OCI-LY7 (cell line): Measurements from ENCODE around the gene TRIM71. TPM values are rescaled to one million over a fixed set of nuclear protein-coding genes. Genes with fewer than 3 reads are reported as not detected.
"Not testable (repeated sequence)": the region's sequence is repeated elsewhere in the genome, so short reads cannot be mapped to it uniquely, and the experiment has no call there.

Experiments used
- BruUV-seq: library from RNA; stranded (reverse); fragments of 400-500 nt; replicated peaks from 2 replicates; lab custom pipeline; 2021; lab: Mats Ljungman, UMichigan
- CTCF ChIA-PET: fragments of 300-600 bp; sonication (Branson Sonifier 250); formaldehyde crosslinking; loops from one replicate; lab custom pipeline; 2022; ENCODE audit warnings: antibody characterized with exemption; ENCODE audit not compliant: unreplicated experiment; lab: Charles Lee
- POLR2A ChIA-PET: fragments of 300-600 bp; sonication (Branson Sonifier 250); formaldehyde crosslinking; loops from one replicate; lab custom pipeline; 2022; ENCODE audit warnings: antibody characterized with exemption; lab: Charles Lee
- DNase-seq: peaks from one replicate; pipeline ENCODE4 v3.0.0-alpha.2; 2015; ENCODE audit warnings: low spot score
- H2AFZ ChIP-seq: fragments of 200-600 bp; sonication (generic), shearing (Covaris generic); 2 replicates; pipeline ENCODE4 v1.6.1; 2014; ENCODE audit warnings: mild to moderate bottlenecking, antibody characterized with exemption, low read length, moderate library complexity
- H3K27ac ChIP-seq: fragments of 200-600 bp; sonication (generic); 2 replicates; pipeline ENCODE4 v1.5.1; 2014; ENCODE audit warnings: mixed run types, low read depth, mild to moderate bottlenecking, moderate library complexity, low read length, inconsistent platforms; ENCODE audit not compliant: poor library complexity, severe bottlenecking
- H3K36me3 ChIP-seq: fragments of 200-600 bp; sonication (generic); 2 replicates; pipeline ENCODE4 v1.6.1; 2014; ENCODE audit warnings: mild to moderate bottlenecking, antibody characterized with exemption, low read length, moderate library complexity, mixed read lengths; ENCODE audit not compliant: insufficient read depth
- H3K4me1 ChIP-seq: fragments of 200-600 bp; sonication (generic); 2 replicates; pipeline ENCODE4 v1.5.1; 2014; ENCODE audit warnings: mild to moderate bottlenecking, low read length; ENCODE audit not compliant: insufficient read depth, poor library complexity, severe bottlenecking
- H3K4me2 ChIP-seq: fragments of 200-600 bp; sonication (generic); 2 replicates; pipeline ENCODE4 v1.6.1; 2014; ENCODE audit warnings: mild to moderate bottlenecking, low read length
- H3K4me3 ChIP-seq: fragments of 200-600 bp; sonication (generic); 2 replicates; pipeline ENCODE4 v1.5.1; 2014; ENCODE audit warnings: mild to moderate bottlenecking, low read depth, low read length; ENCODE audit not compliant: poor library complexity, severe bottlenecking
- H3K79me2 ChIP-seq: fragments of 200-600 bp; sonication (generic); 2 replicates; pipeline ENCODE4 v1.6.1; 2016; ENCODE audit warnings: low read depth, mild to moderate bottlenecking, low read length, moderate library complexity, mixed read lengths; ENCODE audit not compliant: insufficient read depth
- H3K9me2 ChIP-seq: fragments of 200-600 bp; sonication (generic); 2 replicates; pipeline ENCODE4 v1.6.1; 2016; ENCODE audit warnings: mild to moderate bottlenecking, low read length, mixed read lengths; ENCODE audit not compliant: insufficient read depth
- H3K9me3 ChIP-seq: fragments of 200-600 bp; sonication (generic); 2 replicates; pipeline ENCODE4 v1.6.1; 2014; ENCODE audit warnings: mild to moderate bottlenecking, mixed run types, low read length, mixed read lengths
- H4K20me1 ChIP-seq: fragments of 200-600 bp; sonication (generic); 2 replicates; pipeline ENCODE4 v1.6.1; 2014; ENCODE audit warnings: mild to moderate bottlenecking, antibody characterized with exemption, low read length, moderate library complexity, mixed read lengths; ENCODE audit not compliant: insufficient read depth
- CTCF ChIP-seq: fragments of 200-600 bp; sonication (generic); conservative IDR thresholded peaks from 2 replicates; pipeline ENCODE4 v1.5.1; 2014; ENCODE audit warnings: mild to moderate bottlenecking, antibody characterized with exemption, low read length, moderate library complexity, mixed read lengths
- EZH2phosphoT487 ChIP-seq: fragments of 200-600 bp; sonication (generic); IDR thresholded peaks from 2 replicates; pipeline ENCODE4 v1.6.1; 2018; ENCODE audit warnings: low read depth, borderline replicate concordance, mild to moderate bottlenecking, mixed run types, antibody characterized with exemption, low read length, moderate library complexity, mixed read lengths
- intact Hi-C: fragments of 100-400 bp; cut with micrococcal nuclease; formaldehyde crosslinking; loops from one replicate; pipeline ENCODE4 v1.10.0; 2022; ENCODE audit not compliant: unreplicated experiment
- total RNA-seq, 2 experiments: library from RNA; depleted of rRNA in 1 of 2; stranded (reverse); fragments of >200 nt in 1 of 2; shearing (Covaris generic) in 1 of 2; gene quantifications; 2 replicates each; pipeline ENCODE4 v1.2.3, GENCODE V29; 2014 to 2022

The TRIM71 gene
- total RNA-seq, 2 experiments from 2014 or later = not detected

DNA sequence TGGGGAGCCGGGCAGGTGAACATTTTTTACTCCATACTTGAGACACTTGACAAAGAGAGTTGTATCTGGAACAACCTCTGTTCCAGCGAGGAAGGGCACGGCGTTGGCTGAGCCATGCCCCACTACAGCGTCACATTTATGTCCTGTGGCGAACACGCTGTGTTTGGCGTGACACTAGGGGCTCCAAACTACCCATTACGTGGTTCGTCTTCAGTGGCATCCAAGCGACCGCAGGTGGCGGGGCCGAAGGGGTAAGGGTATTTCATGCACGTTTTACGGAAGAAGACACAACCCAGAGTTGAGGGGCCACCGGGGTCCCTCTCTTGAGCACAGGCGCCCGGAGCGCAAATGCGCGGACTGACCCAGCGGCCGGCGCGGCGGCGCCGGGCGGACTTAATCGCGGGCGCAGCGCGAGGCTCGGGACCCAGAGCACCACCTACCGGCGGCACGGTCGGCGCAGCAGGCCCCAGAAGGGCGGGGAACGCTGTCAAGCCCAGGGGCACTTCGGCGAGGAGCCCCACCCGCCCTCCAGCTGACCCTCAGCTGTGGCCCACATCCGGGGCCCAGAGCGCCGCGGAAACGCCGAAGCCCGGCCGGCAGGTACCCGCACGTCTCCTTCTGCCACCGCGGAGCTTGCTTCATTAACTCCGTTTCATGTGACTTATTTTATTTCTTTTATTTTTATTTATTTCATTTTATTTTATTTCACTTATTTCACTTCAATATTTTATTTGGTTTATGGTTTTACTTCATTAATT is 36.4 kb upstream of the TRIM71 start:
- H3K27ac ChIP-seq = no peak overlapping the region
- no peaks in the 10 kb centered on the region for H3K4me1 ChIP-seq
- H2AFZ ChIP-seq = peak overlapping the region; percentile 91
- peak overlapping the region; percentile 67 for H3K4me3 ChIP-seq
- intact Hi-C loops = loop anchor here (1.0 kb wide), 1 partner anchor 48 kb away; no protein-coding TSS in a partner anchor
- ChIA-PET CTCF (no interaction called here), POLR2A (interaction anchor here (0.6 to 0.7 kb wide), 2 partner anchors 8 to 9 kb away, joined by 3 read pairs; no protein-coding TSS in a partner anchor)
- H3K79me2 ChIP-seq = no peaks in the 10 kb centered on the region
- H3K9me2 ChIP-seq = no peaks in the 10 kb centered on the region
- TF ChIP-seq EZH2phosphoT487 (no peak), CTCF (peak; percentile 87)
- DNase-seq = peak; percentile 80
- H3K4me2 ChIP-seq = peak overlapping the region; percentile 92
- no peaks in the 10 kb centered on the region for H4K20me1 ChIP-seq
- H3K9me3 ChIP-seq = no peaks in the 10 kb centered on the region
- BruUV-seq = no TSS peak
- 0 out of 2 replicates have a peak, but pooled peaks cover 5% of the 10 kb centered on the region for H3K36me3 ChIP-seq

DNA sequence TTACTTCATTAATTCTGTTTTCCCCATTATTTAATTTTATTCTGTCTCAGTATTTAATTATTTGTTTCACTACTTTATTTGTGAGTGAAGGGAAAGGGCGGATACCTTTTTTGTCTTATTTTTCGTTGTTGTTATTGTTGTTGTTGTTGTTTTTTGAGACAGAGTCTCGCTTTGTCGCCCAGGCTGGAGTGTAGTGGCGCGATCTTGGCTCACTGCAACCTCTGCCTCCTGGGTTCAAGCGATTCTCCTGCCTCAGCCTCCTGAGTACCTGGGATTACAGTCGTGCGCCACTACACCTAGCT is 35.9 kb upstream of the TRIM71 start:
- intact Hi-C loops = loop anchor here (1.0 kb wide), 1 partner anchor 49 kb away; no protein-coding TSS in a partner anchor
- H4K20me1 ChIP-seq, H3K9me2 ChIP-seq, H3K36me3 ChIP-seq, DNase-seq, H3K9me3 ChIP-seq, H3K79me2 ChIP-seq, H3K27ac ChIP-seq, BruUV-seq, H3K4me3 ChIP-seq, CTCF ChIA-PET, H3K4me1 ChIP-seq, H2AFZ ChIP-seq: not testable (repeated sequence)
- POLR2A ChIA-PET = interaction anchor here (0.6 kb wide), 1 partner anchor 10 kb away, joined by 3 read pairs; no protein-coding TSS in a partner anchor
- peak overlapping the region; percentile 92 for H3K4me2 ChIP-seq

GRCh38 chr3:32782407-32782806 is 35.4 kb upstream of the TRIM71 start:
- Histone ChIP-seq H2AFZ (no peak overlapping the region), H3K4me3 (no peak overlapping the region), H3K9me3 (no peaks in the 10 kb centered on the region), H3K9me2 (no peaks in the 10 kb centered on the region), H3K36me3 (no peaks in the 10 kb centered on the region), H4K20me1 (no peaks in the 10 kb centered on the region), H3K79me2 (no peaks in the 10 kb centered on the region), H3K4me1 (no peaks in the 10 kb centered on the region), H3K4me2 (no peak overlapping the region), H3K27ac (no peak overlapping the region)
- CTCF ChIA-PET = no interaction called here
- intact Hi-C loops = no loop called here
- no TSS peak for BruUV-seq
- no peak for TF ChIP-seq EZH2phosphoT487
- POLR2A ChIA-PET = no interaction called here
- DNase-seq = no peak
